HEK293 (cell line): ENCODE data around the gene MYO9B.

Source experiments
- CTCF ChIA-PET: fragments of 350-600 bp; formaldehyde crosslinking; extraction: SDS; loops from one replicate; lab custom pipeline; 2021; ENCODE audit warnings: antibody characterized with exemption; lab: Yijun Ruan, JAX
- POLR2A ChIA-PET: fragments of 300-600 bp; formaldehyde crosslinking; extraction: SDS; loops from one replicate; lab custom pipeline; 2020; ENCODE audit warnings: antibody characterized with exemption, inconsistent platforms; lab: Yijun Ruan, JAX
- H3K27ac ChIP-seq: fragments of 200-500 bp; sonication (Bioruptor generic); 2 replicates; pipeline ENCODE4 v1.5.1; 2014; ENCODE audit warnings: low read depth, low read length, control low read depth, inconsistent platforms; ENCODE audit errors: extremely low read depth
- H3K36me3 ChIP-seq, 2 experiments: fragments of 200-500 bp in 1 of 2; sonication (Bioruptor generic) in 1 of 2; 1 replicate in 1 of 2; 2 replicates in 1 of 2; pipeline ENCODE4 v1.5.1; 2014 to 2017; ENCODE audit warnings: inconsistent platforms in 2 of 2, low read length in 2 of 2; ENCODE audit not compliant: control insufficient read depth in 2 of 2, insufficient read depth in 1 of 2
- H3K4me1 ChIP-seq: fragments of 200-500 bp; sonication (Bioruptor generic); 2 replicates; pipeline ENCODE4 v1.5.1; 2014; ENCODE audit warnings: mild to moderate bottlenecking, low read length, inconsistent platforms; ENCODE audit not compliant: control insufficient read depth, insufficient read depth
- H3K4me3 ChIP-seq: 2 replicates; pipeline ENCODE4 v1.5.1; 2011; ENCODE audit warnings: low read depth, mild to moderate bottlenecking, control low read depth, low read length, moderate library complexity
- H3K9me3 ChIP-seq: fragments of 200-500 bp; sonication (Bioruptor generic); 2 replicates; pipeline ENCODE4 v1.5.1; 2014; ENCODE audit warnings: low read depth, low read length, inconsistent platforms; ENCODE audit not compliant: control insufficient read depth, insufficient read depth
- EGR2 ChIP-seq: fragments of 450-650 bp; formaldehyde crosslinking; IDR thresholded peaks from 2 replicates; pipeline ENCODE4 v1.5.1; 2016; ENCODE audit warnings: low read depth, missing biosample characterization, missing genetic modification characterization
- HIC1 ChIP-seq: fragments of 450-650 bp; formaldehyde crosslinking; IDR thresholded peaks from 2 replicates; pipeline ENCODE4 v1.5.1; 2016; ENCODE audit warnings: missing biosample characterization, missing genetic modification characterization
- HOXA7 ChIP-seq: sonication (generic); formaldehyde crosslinking; IDR thresholded peaks from 2 replicates; pipeline ENCODE4 v1.8.1; 2022; ENCODE audit warnings: missing genetic modification reagents, borderline replicate concordance
- IKZF3 ChIP-seq: fragments of 450-650 bp; IDR thresholded peaks from 2 replicates; pipeline ENCODE4 v1.5.0; 2018; ENCODE audit warnings: missing biosample characterization, mild to moderate bottlenecking, missing genetic modification characterization, moderate library complexity
- KLF10 ChIP-seq: fragments of 450-650 bp; IDR thresholded peaks from 2 replicates; pipeline ENCODE4 v1.5.1; 2018; ENCODE audit warnings: missing biosample characterization, mild to moderate bottlenecking, missing genetic modification characterization
- KLF8 ChIP-seq: fragments of 450-650 bp; formaldehyde crosslinking; IDR thresholded peaks from 2 replicates; pipeline ENCODE4 v1.5.1; 2016; ENCODE audit warnings: missing biosample characterization, missing genetic modification characterization
- MZF1 ChIP-seq: fragments of 450-650 bp; formaldehyde crosslinking; IDR thresholded peaks from 2 replicates; pipeline ENCODE4 v1.5.1; 2017; ENCODE audit warnings: missing biosample characterization, missing genetic modification characterization, borderline replicate concordance
- PRDM6 ChIP-seq: fragments of 450-650 bp; formaldehyde crosslinking; IDR thresholded peaks from 2 replicates; pipeline ENCODE4 v1.5.1; 2017; ENCODE audit warnings: missing biosample characterization, missing genetic modification characterization
- SCRT2 ChIP-seq: fragments of 450-650 bp; formaldehyde crosslinking; IDR thresholded peaks from 2 replicates; pipeline ENCODE4 v1.5.1; 2016; ENCODE audit warnings: missing biosample characterization, missing genetic modification characterization
- SP3 ChIP-seq: fragments of 450-650 bp; formaldehyde crosslinking; IDR thresholded peaks from 2 replicates; pipeline ENCODE4 v1.5.1; 2016; ENCODE audit warnings: missing biosample characterization, missing genetic modification characterization
- ZBTB17 ChIP-seq: fragments of 450-650 bp; formaldehyde crosslinking; IDR thresholded peaks from 2 replicates; pipeline ENCODE4 v1.5.1; 2016; ENCODE audit warnings: missing biosample characterization, missing genetic modification characterization
- ZBTB20 ChIP-seq: fragments of 450-650 bp; formaldehyde crosslinking; IDR thresholded peaks from 2 replicates; pipeline ENCODE4 v1.5.1; 2016; ENCODE audit warnings: missing biosample characterization, missing genetic modification characterization
- ZBTB8A ChIP-seq: fragments of 450-650 bp; formaldehyde crosslinking; IDR thresholded peaks from 2 replicates; pipeline ENCODE4 v1.5.1; 2016; ENCODE audit warnings: missing biosample characterization, missing genetic modification characterization
- ZFHX2 ChIP-seq: fragments of 450-650 bp; formaldehyde crosslinking; conservative IDR thresholded peaks from 2 replicates; pipeline ENCODE4 v1.5.1; 2016; ENCODE audit warnings: missing biosample characterization, missing genetic modification characterization
- ZFP37 ChIP-seq: fragments of 450-650 bp; formaldehyde crosslinking; IDR thresholded peaks from 2 replicates; pipeline ENCODE4 v1.5.1; 2016; ENCODE audit warnings: missing biosample characterization, missing genetic modification characterization
- ZNF121 ChIP-seq: fragments of 450-650 bp; formaldehyde crosslinking; IDR thresholded peaks from 2 replicates; pipeline ENCODE4 v1.5.1; 2016; ENCODE audit warnings: missing biosample characterization, missing genetic modification characterization
- ZNF146 ChIP-seq: fragments of 450-650 bp; formaldehyde crosslinking; IDR thresholded peaks from 2 replicates; pipeline ENCODE4 v1.5.1; 2016; ENCODE audit warnings: missing biosample characterization, missing genetic modification characterization
- ZNF184 ChIP-seq: fragments of 450-650 bp; IDR thresholded peaks from 2 replicates; pipeline ENCODE4 v1.5.1; 2018; ENCODE audit warnings: missing biosample characterization, mild to moderate bottlenecking, missing genetic modification characterization
- ZNF324 ChIP-seq: fragments of 450-650 bp; formaldehyde crosslinking; IDR thresholded peaks from 2 replicates; pipeline ENCODE4 v1.5.1; 2016; ENCODE audit warnings: missing biosample characterization, missing genetic modification characterization
- ZNF341 ChIP-seq: fragments of 450-650 bp; formaldehyde crosslinking; IDR thresholded peaks from 2 replicates; pipeline ENCODE4; 2016; ENCODE audit warnings: low read depth, missing biosample characterization, missing genetic modification characterization
- ZNF416 ChIP-seq: fragments of 450-650 bp; formaldehyde crosslinking; IDR thresholded peaks from 2 replicates; pipeline ENCODE4 v1.5.1; 2016; ENCODE audit warnings: missing biosample characterization, missing genetic modification characterization
- ZNF510 ChIP-seq: fragments of 450-650 bp; formaldehyde crosslinking; IDR thresholded peaks from 2 replicates; pipeline ENCODE4 v1.5.1; 2018; ENCODE audit warnings: mild to moderate bottlenecking, missing genetic modification characterization, missing biosample characterization; ENCODE audit not compliant: insufficient replicate concordance
- ZNF600 ChIP-seq: fragments of 450-650 bp; formaldehyde crosslinking; IDR thresholded peaks from 2 replicates; pipeline ENCODE4 v1.5.1; 2016; ENCODE audit warnings: missing biosample characterization, missing genetic modification characterization
- ZNF707 ChIP-seq: fragments of 450-650 bp; formaldehyde crosslinking; IDR thresholded peaks from 2 replicates; pipeline ENCODE4 v1.5.1; 2016; ENCODE audit warnings: missing biosample characterization, missing genetic modification characterization
- TF ChIP-seq, protein P1 (sequence below): fragments of 450-650 bp; formaldehyde crosslinking; IDR thresholded peaks from 2 replicates; pipeline ENCODE4 v1.5.1; 2017; ENCODE audit warnings: missing biosample characterization, missing genetic modification characterization
- TF ChIP-seq, protein P2 (sequence below): fragments of 450-650 bp; formaldehyde crosslinking; IDR thresholded peaks from 2 replicates; pipeline ENCODE4 v1.5.1; 2016; ENCODE audit warnings: missing biosample characterization, missing genetic modification characterization, borderline replicate concordance
- TF ChIP-seq, protein P3 (sequence below): fragments of 450-650 bp; formaldehyde crosslinking; IDR thresholded peaks from 2 replicates; pipeline ENCODE4 v1.5.1; 2016; ENCODE audit warnings: missing biosample characterization, missing genetic modification characterization, borderline replicate concordance
- TF ChIP-seq, protein P4 (sequence below): fragments of 450-650 bp; formaldehyde crosslinking; IDR thresholded peaks from 2 replicates; pipeline ENCODE4 v1.5.1; 2016; ENCODE audit warnings: missing biosample characterization, missing genetic modification characterization, low read depth

The MYO9B gene

DNA sequence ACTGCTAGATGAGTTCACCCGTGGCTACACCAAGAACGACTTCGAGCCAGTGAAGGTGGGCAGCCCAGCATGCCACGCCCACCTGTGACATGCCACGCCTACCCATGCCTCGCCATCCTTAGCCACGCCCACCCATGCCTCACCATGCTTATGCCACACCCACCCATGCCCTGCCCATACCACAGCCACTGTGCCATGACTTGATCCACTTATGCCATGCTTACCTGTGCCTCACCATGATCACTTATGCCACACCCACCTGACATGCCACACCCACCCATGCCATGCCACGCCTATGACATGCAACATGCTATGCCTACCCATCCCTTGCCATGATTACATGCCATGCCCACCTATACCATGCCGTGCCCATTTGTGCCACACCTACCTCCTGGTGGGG, 126.7 kb downstream of the MYO9B start (continued):
- TF ChIP-seq SCRT2 (tag by site-specific recombination) (peak; percentile 53), ZBTB17 (tag by site-specific recombination) (no peak), ZNF324 (tag by site-specific recombination) (no peak), ZNF600 (no peak), ZNF707 (tag by site-specific recombination) (no peak), ZFHX2 (tag by site-specific recombination) (peak; percentile 39), ZNF510 (tag by site-specific recombination) (no peak), KLF10 (tag by site-specific recombination) (peak; percentile 67; the same call in 1 of the 2 replicates), IKZF3 (no peak), PRDM6 (no peak), ZNF416 (tag by site-specific recombination) (no peak), EGR2 (tag by site-specific recombination) (peak; percentile 44), SP3 (tag by site-specific recombination) (0 out of 2 replicates have a peak, but pooled peaks have one; percentile 40), MZF1 (tag by site-specific recombination) (no peak), KLF8 (peak; percentile 100), HIC1 (peak; percentile 98), ZNF184 (tag by site-specific recombination) (no peak)
- TF ChIP-seq, protein P1, sequence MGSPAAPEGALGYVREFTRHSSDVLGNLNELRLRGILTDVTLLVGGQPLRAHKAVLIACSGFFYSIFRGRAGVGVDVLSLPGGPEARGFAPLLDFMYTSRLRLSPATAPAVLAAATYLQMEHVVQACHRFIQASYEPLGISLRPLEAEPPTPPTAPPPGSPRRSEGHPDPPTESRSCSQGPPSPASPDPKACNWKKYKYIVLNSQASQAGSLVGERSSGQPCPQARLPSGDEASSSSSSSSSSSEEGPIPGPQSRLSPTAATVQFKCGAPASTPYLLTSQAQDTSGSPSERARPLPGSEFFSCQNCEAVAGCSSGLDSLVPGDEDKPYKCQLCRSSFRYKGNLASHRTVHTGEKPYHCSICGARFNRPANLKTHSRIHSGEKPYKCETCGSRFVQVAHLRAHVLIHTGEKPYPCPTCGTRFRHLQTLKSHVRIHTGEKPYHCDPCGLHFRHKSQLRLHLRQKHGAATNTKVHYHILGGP (tag by site-specific recombination), result no peak
- TF ChIP-seq, all 188 proteins: peak for 10

DNA sequence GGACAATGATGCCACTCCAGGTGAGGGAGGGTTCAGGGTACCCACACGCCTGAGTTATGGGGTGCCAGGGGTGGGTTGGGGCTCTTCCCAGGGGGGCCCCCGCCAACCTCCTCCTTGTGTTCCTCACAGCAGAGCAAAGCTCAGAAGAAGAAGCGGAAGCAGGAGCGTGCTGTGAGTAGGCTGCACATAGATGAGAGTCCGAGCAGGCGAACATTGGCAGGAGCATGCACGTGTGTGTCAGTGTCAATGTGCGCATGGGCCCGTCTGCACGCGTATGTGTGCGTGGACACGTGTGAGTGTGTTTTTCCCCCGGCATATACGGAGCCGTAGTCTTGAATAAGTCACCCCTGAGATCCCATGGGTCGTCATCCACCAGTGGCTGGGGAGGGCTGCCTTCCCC, 127.1 kb downstream of the MYO9B start:
- H3K9me3 ChIP-seq, result no peaks in the 10 kb centered on the region
- H3K4me3 ChIP-seq, result no peak overlapping the region
- POLR2A ChIA-PET, result no interaction called here
- CTCF ChIA-PET, result interaction anchor here (0.6 to 0.9 kb wide), 3 partner anchors 12 to 76 kb away, joined by 3 to 4 read pairs (median 3); partner anchors contain the start of gene USE1
- H3K36me3 ChIP-seq, result peaks cover 4 to 48% of the 10 kb centered on the region in 2 experiments; a peak in 2 of 3 replicates
- no peaks in the 10 kb centered on the region for H3K4me1 ChIP-seq
- H3K27ac ChIP-seq, result no peak overlapping the region
- TF ChIP-seq, protein P2, sequence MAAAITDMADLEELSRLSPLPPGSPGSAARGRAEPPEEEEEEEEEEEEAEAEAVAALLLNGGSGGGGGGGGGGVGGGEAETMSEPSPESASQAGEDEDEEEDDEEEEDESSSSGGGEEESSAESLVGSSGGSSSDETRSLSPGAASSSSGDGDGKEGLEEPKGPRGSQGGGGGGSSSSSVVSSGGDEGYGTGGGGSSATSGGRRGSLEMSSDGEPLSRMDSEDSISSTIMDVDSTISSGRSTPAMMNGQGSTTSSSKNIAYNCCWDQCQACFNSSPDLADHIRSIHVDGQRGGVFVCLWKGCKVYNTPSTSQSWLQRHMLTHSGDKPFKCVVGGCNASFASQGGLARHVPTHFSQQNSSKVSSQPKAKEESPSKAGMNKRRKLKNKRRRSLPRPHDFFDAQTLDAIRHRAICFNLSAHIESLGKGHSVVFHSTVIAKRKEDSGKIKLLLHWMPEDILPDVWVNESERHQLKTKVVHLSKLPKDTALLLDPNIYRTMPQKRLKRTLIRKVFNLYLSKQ (tag by site-specific recombination), result no peak
- no peak for TF ChIP-seq SP3 (tag by site-specific recombination)
- TF ChIP-seq, protein P3, sequence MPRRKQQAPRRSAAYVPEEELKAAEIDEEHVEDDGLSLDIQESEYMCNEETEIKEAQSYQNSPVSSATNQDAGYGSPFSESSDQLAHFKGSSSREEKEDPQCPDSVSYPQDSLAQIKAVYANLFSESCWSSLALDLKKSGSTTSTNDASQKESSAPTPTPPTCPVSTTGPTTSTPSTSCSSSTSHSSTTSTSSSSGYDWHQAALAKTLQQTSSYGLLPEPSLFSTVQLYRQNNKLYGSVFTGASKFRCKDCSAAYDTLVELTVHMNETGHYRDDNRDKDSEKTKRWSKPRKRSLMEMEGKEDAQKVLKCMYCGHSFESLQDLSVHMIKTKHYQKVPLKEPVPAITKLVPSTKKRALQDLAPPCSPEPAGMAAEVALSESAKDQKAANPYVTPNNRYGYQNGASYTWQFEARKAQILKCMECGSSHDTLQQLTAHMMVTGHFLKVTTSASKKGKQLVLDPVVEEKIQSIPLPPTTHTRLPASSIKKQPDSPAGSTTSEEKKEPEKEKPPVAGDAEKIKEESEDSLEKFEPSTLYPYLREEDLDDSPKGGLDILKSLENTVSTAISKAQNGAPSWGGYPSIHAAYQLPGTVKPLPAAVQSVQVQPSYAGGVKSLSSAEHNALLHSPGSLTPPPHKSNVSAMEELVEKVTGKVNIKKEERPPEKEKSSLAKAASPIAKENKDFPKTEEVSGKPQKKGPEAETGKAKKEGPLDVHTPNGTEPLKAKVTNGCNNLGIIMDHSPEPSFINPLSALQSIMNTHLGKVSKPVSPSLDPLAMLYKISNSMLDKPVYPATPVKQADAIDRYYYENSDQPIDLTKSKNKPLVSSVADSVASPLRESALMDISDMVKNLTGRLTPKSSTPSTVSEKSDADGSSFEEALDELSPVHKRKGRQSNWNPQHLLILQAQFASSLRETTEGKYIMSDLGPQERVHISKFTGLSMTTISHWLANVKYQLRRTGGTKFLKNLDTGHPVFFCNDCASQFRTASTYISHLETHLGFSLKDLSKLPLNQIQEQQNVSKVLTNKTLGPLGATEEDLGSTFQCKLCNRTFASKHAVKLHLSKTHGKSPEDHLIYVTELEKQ (tag by site-specific recombination), result no peak
- no peak for TF ChIP-seq ZBTB8A (tag by site-specific recombination)
- TF ChIP-seq, protein P4, sequence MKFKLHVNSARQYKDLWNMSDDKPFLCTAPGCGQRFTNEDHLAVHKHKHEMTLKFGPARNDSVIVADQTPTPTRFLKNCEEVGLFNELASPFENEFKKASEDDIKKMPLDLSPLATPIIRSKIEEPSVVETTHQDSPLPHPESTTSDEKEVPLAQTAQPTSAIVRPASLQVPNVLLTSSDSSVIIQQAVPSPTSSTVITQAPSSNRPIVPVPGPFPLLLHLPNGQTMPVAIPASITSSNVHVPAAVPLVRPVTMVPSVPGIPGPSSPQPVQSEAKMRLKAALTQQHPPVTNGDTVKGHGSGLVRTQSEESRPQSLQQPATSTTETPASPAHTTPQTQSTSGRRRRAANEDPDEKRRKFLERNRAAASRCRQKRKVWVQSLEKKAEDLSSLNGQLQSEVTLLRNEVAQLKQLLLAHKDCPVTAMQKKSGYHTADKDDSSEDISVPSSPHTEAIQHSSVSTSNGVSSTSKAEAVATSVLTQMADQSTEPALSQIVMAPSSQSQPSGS (tag by site-specific recombination), result no peak
- no peak for TF ChIP-seq ZNF146 (tag by site-specific recombination)
- no peak for TF ChIP-seq ZFP37 (tag by site-specific recombination)
- TF ChIP-seq ZNF341, result no peak
- TF ChIP-seq ZBTB20 (tag by site-specific recombination), result no peak
- no peak for TF ChIP-seq ZNF121 (tag by site-specific recombination)
- TF ChIP-seq HOXA7, result no peak
